Measurements from ENCODE around the gene CCDC80. TPM values are rescaled to one million over a fixed set of nuclear protein-coding genes. Genes with fewer than 3 reads are reported as not detected.

Gene CCDC80
- total RNA-seq, 1 experiment from 2014 or later = 26.2 TPM

GRCh38 chr3:112672716-112673541, 32.0 kb upstream of the CCDC80 start:
- Mint-ChIP-seq H3K27me3 (ENCODE audit: insufficient read depth, unreplicated experiment) (no peaks in the 10 kb centered on the region), H3K4me1 (ENCODE audit: low read depth, unreplicated experiment) (peaks cover 41% of the 10 kb centered on the region), H3K4me3 (ENCODE audit: unreplicated experiment) (no peak overlapping the region), H3K36me3 (ENCODE audit: insufficient read depth, unreplicated experiment) (no peaks in the 10 kb centered on the region), H3K9me3 (ENCODE audit: unreplicated experiment) (no peaks in the 10 kb centered on the region), H3K27ac (ENCODE audit: unreplicated experiment) (peak overlapping the region; percentile 14)
- POLR2A ChIA-PET = no interaction called here
- intact Hi-C loops (cut with micrococcal nuclease; ENCODE audit: unreplicated experiment) = no loop called here
- Histone ChIP-seq H3K4me3 (ENCODE audit: low read depth, low read length) (no peak overlapping the region), H3K27me3 (replicated peaks; ENCODE audit: control insufficient read depth, insufficient read depth, low read length) (no peaks in the 10 kb centered on the region), H3K4me1 (peaks cover 27% of the 10 kb centered on the region), H3K9me3 (no peaks in the 10 kb centered on the region), H3K36me3 (ENCODE audit: control insufficient read depth, insufficient read depth, low read length) (no peaks in the 10 kb centered on the region; the same call in 1 of the 2 replicates)
- no TSS peak for BruUV-seq (replicated peaks)
- DNase-seq = no peak
- TF ChIP-seq CTCF (IDR thresholded peaks at IDR 0.05; ENCODE audit: insufficient read depth in 1 of 2, low read depth in 1 of 2, low read length in 1 of 2, severe bottlenecking in 1 of 2, unreplicated experiment in 1 of 2) = no peak
- CTCF ChIA-PET = no interaction called here

GRCh38 chr3:112671930-112672715, 31.2 kb upstream of the CCDC80 start:
- Mint-ChIP-seq H3K27ac (ENCODE audit: unreplicated experiment) (peak overlapping the region; percentile 14), H3K4me3 (ENCODE audit: unreplicated experiment) (peak overlapping the region; percentile 10), H3K9me3 (ENCODE audit: unreplicated experiment) (no peaks in the 10 kb centered on the region), H3K36me3 (ENCODE audit: insufficient read depth, unreplicated experiment) (no peaks in the 10 kb centered on the region), H3K27me3 (ENCODE audit: insufficient read depth, unreplicated experiment) (no peaks in the 10 kb centered on the region), H3K4me1 (ENCODE audit: low read depth, unreplicated experiment) (peaks cover 40% of the 10 kb centered on the region)
- CTCF ChIA-PET = no interaction called here
- peak in 1 of 2 experiments; percentile 18 for DNase-seq
- H3K27me3 ChIP-seq (replicated peaks; ENCODE audit: control insufficient read depth, insufficient read depth, low read length) = no peaks in the 10 kb centered on the region
- no peaks in the 10 kb centered on the region for H3K9me3 ChIP-seq
- no peak overlapping the region for H3K4me3 ChIP-seq (ENCODE audit: low read depth, low read length)
- H3K36me3 ChIP-seq (ENCODE audit: control insufficient read depth, insufficient read depth, low read length) = no peaks in the 10 kb centered on the region; the same call in 1 of the 2 replicates
- intact Hi-C loops (cut with micrococcal nuclease; ENCODE audit: unreplicated experiment) = no loop called here
- peaks cover 26% of the 10 kb centered on the region for H3K4me1 ChIP-seq
- no peak for TF ChIP-seq CTCF (IDR thresholded peaks at IDR 0.05; ENCODE audit: insufficient read depth in 1 of 2, low read depth in 1 of 2, low read length in 1 of 2, severe bottlenecking in 1 of 2, unreplicated experiment in 1 of 2)
- POLR2A ChIA-PET = interaction anchor here (0.7 kb wide), 1 partner anchor 110 kb away, joined by 3 read pairs; the partner anchor contains the start of genes ATG3 and SLC35A5
- BruUV-seq (replicated peaks) = no TSS peak

- intact Hi-C loops (cut with micrococcal nuclease; ENCODE audit: unreplicated experiment) = no loop called here
- POLR2A ChIA-PET = no interaction called here
- no peaks in the 10 kb centered on the region for H3K36me3 Mint-ChIP-seq (ENCODE audit: insufficient read depth, unreplicated experiment)
These were observed 29.9 kb upstream of the CCDC80 start for GRCh38 chr3:112670824-112671223.

More at GRCh38 chr3:112670824-112671223, 29.9 kb upstream of the CCDC80 start:
- H3K4me1 Mint-ChIP-seq (ENCODE audit: low read depth, unreplicated experiment) = peaks cover 28% of the 10 kb centered on the region
- CTCF ChIA-PET = no interaction called here
- no peaks in the 10 kb centered on the region for H3K9me3 Mint-ChIP-seq (ENCODE audit: unreplicated experiment)
- no peak for TF ChIP-seq CTCF (IDR thresholded peaks at IDR 0.05; ENCODE audit: insufficient read depth in 1 of 2, low read depth in 1 of 2, low read length in 1 of 2, severe bottlenecking in 1 of 2, unreplicated experiment in 1 of 2)
- H3K4me3 ChIP-seq (ENCODE audit: low read depth, low read length) = no peak overlapping the region
- no peaks in the 10 kb centered on the region for H3K9me3 ChIP-seq
- H3K36me3 ChIP-seq (ENCODE audit: control insufficient read depth, insufficient read depth, low read length) = no peaks in the 10 kb centered on the region; the same call in 1 of the 2 replicates
- no peak overlapping the region for H3K4me3 Mint-ChIP-seq (ENCODE audit: unreplicated experiment)
- H3K27ac Mint-ChIP-seq (ENCODE audit: unreplicated experiment) = no peak overlapping the region
- BruUV-seq (replicated peaks) = no TSS peak
- no peaks in the 10 kb centered on the region for H3K27me3 ChIP-seq (replicated peaks; ENCODE audit: control insufficient read depth, insufficient read depth, low read length)
- DNase-seq = no peak
- no peaks in the 10 kb centered on the region for H3K27me3 Mint-ChIP-seq (ENCODE audit: insufficient read depth, unreplicated experiment)
- peaks cover 26% of the 10 kb centered on the region for H3K4me1 ChIP-seq
